ENCODE data around the gene ARHGEF19. TPM values are rescaled to one million over a fixed set of nuclear protein-coding genes. Genes with fewer than 3 reads are reported as not detected.

The ARHGEF19 gene
- total and polyA plus RNA-seq, 9 of the 15 experiments (the other 6 are each of a cell fraction or from before 2014, with no cell fraction given) = 0.73 to 21.0 (median 5.2) TPM

- in situ Hi-C loops (cut with MboI) = no loop called here
- Histone ChIP-seq H3K36me3 (ENCODE audit: control insufficient read depth, insufficient read depth, low read length) (peaks cover 50% of the 10 kb centered on the region), H3K9ac (ENCODE audit: insufficient read depth in 1 of 2, low read depth in 2 of 2, low read length in 2 of 2) (no peak overlapping the region), H3K4me1 (replicated peaks in 1 of 2; ENCODE audit: control insufficient read depth in 2 of 2, insufficient read depth in 2 of 2, low read length in 2 of 2) (peaks cover 0 to 6% of the 10 kb centered on the region in 2 experiments; a peak in 3 of 5 replicates), H3K79me2 (ENCODE audit: control insufficient read depth, insufficient read depth, low read length) (no peaks in the 10 kb centered on the region), H4K20me1 (replicated peaks; ENCODE audit: control insufficient read depth, insufficient read depth, low read length) (no peaks in the 10 kb centered on the region; the same call in 1 of the 2 replicates), H2AFZ (ENCODE audit: low read depth, low read length) (no peak overlapping the region), H3K4me2 (ENCODE audit: insufficient read depth, low read length) (no peak overlapping the region), H3K4me3 (no peak overlapping the region), H3K27me3 (ENCODE audit: control insufficient read depth in 2 of 2, insufficient read depth in 2 of 2, low read length in 2 of 2) (no peaks in the 10 kb centered on the region), H3K9me3 (replicated peaks; ENCODE audit: control insufficient read depth, insufficient read depth, low read depth, low read length) (no peaks in the 10 kb centered on the region), H3K9me1 (ENCODE audit: control insufficient read depth, insufficient read depth, low read length) (peaks cover 3% of the 10 kb centered on the region), H3K27ac (ENCODE audit: extremely low read depth, low read depth, low read length) (no peak overlapping the region)
- CTCF ChIA-PET (ENCODE audit: low intra/inter-chr PET ratio) = interaction anchor here (0.6 kb wide), 1 partner anchor 21 kb away, joined by 3 read pairs; no protein-coding TSS in a partner anchor
- POLR2A ChIA-PET = interaction anchor here (1.4 to 1.7 kb wide), 2 partner anchors 9 to 15 kb away, joined by 4 to 5 read pairs; no protein-coding TSS in a partner anchor
- TF ChIP-seq RAD21 (CRISPR knock-in tag; conservative IDR thresholded peaks at IDR 0.05 in 1 of 2, IDR thresholded peaks at IDR 0.05 in 1 of 2) (no peak), SIN3B (IDR thresholded peaks at IDR 0.05; ENCODE audit: low read depth) (no peak), SRSF1 (IDR thresholded peaks at IDR 0.05; ENCODE audit: low read depth, low read length) (no peak), MYBL2 (IDR thresholded peaks at IDR 0.05; ENCODE audit: low read depth) (no peak), MYBL2 (CRISPR knock-in tag; IDR thresholded peaks at IDR 0.05; ENCODE audit: borderline replicate concordance) (no peak), ZEB2 (IDR thresholded peaks at IDR 0.05) (no peak), BMI1 (IDR thresholded peaks at IDR 0.05; ENCODE audit: low read length) (no peak), ZBTB17 (CRISPR knock-in tag; IDR thresholded peaks at IDR 0.05) (no peak), ETV6 (IDR thresholded peaks at IDR 0.05; ENCODE audit: borderline replicate concordance in 1 of 2, low read depth in 2 of 2, low read length in 1 of 2) (no peak), ETV6 (CRISPR knock-in tag; IDR thresholded peaks at IDR 0.05; ENCODE audit: borderline replicate concordance) (no peak), KDM2B (CRISPR knock-in tag; IDR thresholded peaks at IDR 0.05) (no peak), CBX3 (IDR thresholded peaks at IDR 0.05; ENCODE audit: borderline replicate concordance in 1 of 2, low read length in 2 of 2) (no peak), ZNF57 (CRISPR knock-in tag; IDR thresholded peaks at IDR 0.05) (no peak), ETV5 (CRISPR knock-in tag; IDR thresholded peaks at IDR 0.05; ENCODE audit: low read depth) (no peak), NCOA4 (IDR thresholded peaks at IDR 0.05; ENCODE audit: partially characterized antibody) (no peak), LCOR (CRISPR knock-in tag; IDR thresholded peaks at IDR 0.05) (no peak), KLF6 (CRISPR knock-in tag; IDR thresholded peaks at IDR 0.05; ENCODE audit: borderline replicate concordance) (no peak), CREM (IDR thresholded peaks at IDR 0.05; ENCODE audit: low read depth) (no peak), KAT2B (IDR thresholded peaks at IDR 0.05; ENCODE audit: low read depth, low read length) (no peak), ZFP91 (CRISPR knock-in tag; IDR thresholded peaks at IDR 0.05) (no peak)
- DNase-seq (ENCODE audit: extremely low read depth in 1 of 4, low spot score in 3 of 4) (no peak), ATAC-seq (no peak), FAIRE-seq (no peak)
- BruUV-seq (replicated peaks) = no TSS peak
- intact Hi-C loops (cut with micrococcal nuclease) = no loop called here
- WGBS (ENCODE audit: insufficient coverage, low coverage, missing lambda C conversion rate) = 66% methylated on average over 4 of the region's 4 CpGs
These were observed 44.0 kb upstream of the ARHGEF19 start for GRCh38 chr1:16256478-16256877.

Measured in K562 (cell line).